ENCODE results near the gene ACSBG1. TPM values are rescaled to one million over a fixed set of nuclear protein-coding genes. Genes with fewer than 3 reads are reported as not detected.

Gene ACSBG1
- total and polyA plus RNA-seq, 2 of the 8 experiments (the other 6 are each of a cell fraction or from before 2014, with no cell fraction given): 5.4 to 7.1 TPM

- H3K4ac ChIP-seq (replicated peaks; ENCODE audit: insufficient read length, low read depth, low read length): no peak overlapping the region
- H3K23ac ChIP-seq (ENCODE audit: insufficient read length): no peak overlapping the region
- ChIA-PET CTCF (ENCODE audit: partially characterized antibody) (interaction anchor here (0.6 to 16.2 kb wide), 12 partner anchors 10 to 286 kb away, joined by 3 to 285 read pairs (median 4); partner anchors contain the start of gene ACSBG1), POLR2A (ENCODE audit: partially characterized antibody) (no interaction called here)
- no peak for FAIRE-seq
- H3K79me2 ChIP-seq (ENCODE audit: control insufficient read depth in 1 of 2, insufficient read depth in 2 of 2, low read length in 2 of 2): no peaks in the 10 kb centered on the region
- no peak overlapping the region for H3K56ac ChIP-seq (replicated peaks; ENCODE audit: insufficient read length, low read depth, low read length)
- no peak overlapping the region for H3K18ac ChIP-seq (ENCODE audit: extremely low read depth, low read length)
- no peak overlapping the region for H3K4me3 ChIP-seq (ENCODE audit: extremely low read depth in 1 of 4, insufficient read depth in 2 of 4, low read depth in 3 of 4, low read length in 4 of 4)
- H3K14ac ChIP-seq (ENCODE audit: insufficient read length): no peak overlapping the region
- no peak overlapping the region for H2AK5ac ChIP-seq (ENCODE audit: low read depth, low read length)
- no peak overlapping the region for H3K4me2 ChIP-seq (ENCODE audit: insufficient read depth in 1 of 2, low read depth in 2 of 2, low read length in 2 of 2)
- no peaks in the 10 kb centered on the region for H3K9me3 ChIP-seq (ENCODE audit: insufficient read depth in 2 of 2, low read depth in 1 of 2, low read length in 1 of 2)
- no peak overlapping the region for H2BK120ac ChIP-seq (replicated peaks; ENCODE audit: low read depth, low read length)
- H3K36me3 ChIP-seq (ENCODE audit: control insufficient read depth in 2 of 4, insufficient read depth in 4 of 4, low read length in 3 of 4): no peaks in the 10 kb centered on the region
- H3K23me2 ChIP-seq (ENCODE audit: low read depth, low read length): no peaks in the 10 kb centered on the region
- H3K4me1 ChIP-seq (replicated peaks in 1 of 4; ENCODE audit: control insufficient read depth in 3 of 4, insufficient read depth in 4 of 4, low read length in 3 of 4): peaks cover 0 to 8% (median 5%) of the 10 kb centered on the region in 4 experiments; a peak in 6 of 7 replicates
- H4K8ac ChIP-seq (ENCODE audit: extremely low read depth, insufficient read depth, low read length): no peak overlapping the region
- H3K27ac ChIP-seq (ENCODE audit: low read depth, low read length): no peak overlapping the region
- H4K91ac ChIP-seq (replicated peaks; ENCODE audit: insufficient read length, low read length): no peak overlapping the region
- no peaks in the 10 kb centered on the region for H3K27me3 ChIP-seq (replicated peaks in 1 of 4; ENCODE audit: control insufficient read depth in 3 of 4, extremely low read depth in 1 of 4, insufficient read depth in 3 of 4, low read length in 3 of 4)
- WGBS, 2 experiments (ENCODE audit: extremely low coverage in 1 of 2, insufficient coverage in 1 of 2, insufficient read length in 1 of 2, insufficient replicate concordance in 2 of 2, low coverage in 1 of 2, low lambda C conversion rate in 2 of 2, missing lambda C conversion rate in 1 of 2): 79% methylated on average over 7 of the region's 7 CpGs; no CpG with 5 or more reads in 1 of the 2 experiments
- DNase-seq (ENCODE audit: low read depth in 1 of 2, low spot score in 2 of 2): no peak
- H4K5ac ChIP-seq (ENCODE audit: insufficient read length, low read depth, low read length): no peak overlapping the region
- no peak overlapping the region for H2BK20ac ChIP-seq (ENCODE audit: low read length)
- no peaks in the 10 kb centered on the region for H4K20me1 ChIP-seq (replicated peaks in 1 of 2; ENCODE audit: control insufficient read depth in 1 of 2, insufficient read depth in 2 of 2, low read length in 2 of 2)
- no peaks in the 10 kb centered on the region for H3K79me1 ChIP-seq (ENCODE audit: low read depth, low read length)
- H3K9ac ChIP-seq (replicated peaks in 1 of 4; ENCODE audit: extremely low read depth in 1 of 4, low read depth in 3 of 4, low read length in 3 of 4): no peak overlapping the region
- no peak overlapping the region for H2BK5ac ChIP-seq (ENCODE audit: low read depth, low read length)
- H2BK12ac ChIP-seq (ENCODE audit: low read depth, low read length): no peak overlapping the region
- no peak overlapping the region for H2BK15ac ChIP-seq (ENCODE audit: low read length)
- no peak overlapping the region for H2AFZ ChIP-seq (ENCODE audit: low read length)
- TF ChIP-seq EZH2 (IDR thresholded peaks at IDR 0.05; ENCODE audit: low read depth, low read length, severe bottlenecking) (no peak), RFX5 (IDR thresholded peaks at IDR 0.05; ENCODE audit: borderline replicate concordance, low read depth, low read length) (no peak), TCF12 (IDR thresholded peaks at IDR 0.05; ENCODE audit: low read depth, low read length) (no peak), CTCF (IDR thresholded peaks at IDR 0.05; ENCODE audit: control extremely low read depth in 1 of 3, insufficient read depth in 1 of 3, low read depth in 1 of 3, low read length in 3 of 3) (no peak), HDAC6 (IDR thresholded peaks at IDR 0.05; ENCODE audit: low read depth, low read length) (no peak), SIRT6 (IDR thresholded peaks at IDR 0.05; ENCODE audit: low read length) (no peak), SUZ12 (IDR thresholded peaks at IDR 0.05; ENCODE audit: low read length) (no peak), SP1 (IDR thresholded peaks at IDR 0.05; ENCODE audit: low read depth, low read length) (no peak), SAP30 (IDR thresholded peaks at IDR 0.05; ENCODE audit: insufficient read depth, insufficient replicate concordance, low read length) (no peak)
These were observed 10.5 kb upstream of the ACSBG1 start for GRCh38 chr15:78244893-78245292.

Data from H1 (cell line).